Endometrial microvascular endothelial cells (primary cell): ENCODE results near the gene THRB. TPM values are rescaled to one million over a fixed set of nuclear protein-coding genes. Genes with fewer than 3 reads are reported as not detected.
"Not testable (repeated sequence)": the region's sequence is repeated elsewhere in the genome, so short reads cannot be mapped to it uniquely, and the experiment has no call there.

Experiments
- in situ Hi-C: cut with HindIII; loops from 2 replicates; pipeline ENCODE4 v1.10.0; 2017; ENCODE audit warnings: low sequenced_read_pairs, low pct_unique_long_range_greater_than_20kb; ENCODE audit errors: inconsistent ontology term
- total RNA-seq: library from RNA; depleted of rRNA; stranded (reverse); fragments of >200 nt; gene quantifications from one replicate; pipeline ENCODE4 v1.2.3, GENCODE V29; 2015; ENCODE audit errors: inconsistent ontology term

Gene THRB
- total RNA-seq, 1 donor from 2014 or later: 7.1 TPM

DNA sequence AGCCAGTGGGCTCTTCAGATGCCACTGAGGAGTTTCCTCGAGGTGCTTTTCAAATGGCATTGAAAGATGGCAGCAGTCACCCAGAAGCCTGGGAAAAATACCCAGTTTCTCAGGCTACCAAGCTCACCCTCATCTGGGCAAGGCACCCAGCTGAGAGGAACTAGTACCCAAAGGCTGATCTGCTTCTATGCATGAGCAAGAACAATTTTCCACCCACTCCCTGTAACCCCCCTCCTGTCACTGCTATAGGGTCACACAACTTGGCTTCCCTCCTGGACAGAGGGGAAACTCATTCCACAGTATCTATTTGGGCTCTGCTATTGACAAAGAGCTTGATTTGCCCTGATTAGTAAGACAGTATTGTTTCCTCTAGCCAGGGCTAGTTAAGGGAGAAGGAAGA lies 31.9 kb downstream of the THRB start:
- in situ Hi-C loops: no loop called here

DNA sequence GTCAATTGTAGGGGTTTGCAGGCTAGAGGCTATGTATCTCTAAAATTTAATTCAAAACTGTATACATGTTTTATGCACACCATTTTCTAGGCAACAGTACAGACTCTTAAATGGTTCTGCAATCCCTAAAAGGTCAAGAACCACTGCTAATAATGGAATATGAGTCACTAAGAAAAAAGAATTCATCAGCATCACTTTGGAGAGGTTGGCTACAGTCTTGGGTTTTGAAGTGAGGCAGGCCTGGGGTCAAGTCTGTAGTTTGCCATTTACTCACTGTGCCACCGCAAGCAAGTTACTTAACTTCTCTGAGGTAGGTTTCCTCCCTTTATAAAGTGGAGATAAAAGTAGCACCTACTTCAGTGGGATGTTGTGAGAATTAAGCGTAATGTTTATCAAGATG lies 33.7 kb downstream of the THRB start:
- in situ Hi-C loops: no loop called here

DNA sequence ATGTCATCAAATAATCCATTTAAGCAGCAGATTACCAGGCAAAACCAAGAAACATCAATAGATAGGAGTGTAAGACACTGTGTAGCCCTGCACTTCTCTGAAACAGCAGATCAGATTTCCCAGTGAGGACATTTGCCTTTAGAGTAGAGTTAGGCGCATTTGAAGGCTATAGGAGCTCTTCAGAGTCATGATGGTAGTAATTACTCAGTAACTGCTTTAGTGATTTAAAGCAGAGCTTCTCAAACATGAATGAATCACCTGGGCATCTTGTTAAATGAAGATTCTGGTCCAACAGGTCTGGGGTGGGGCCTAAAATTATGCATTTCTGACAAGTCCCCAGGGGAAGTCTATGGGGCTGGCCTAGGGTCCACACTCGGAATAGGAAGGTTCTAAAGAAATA lies 36.9 kb downstream of the THRB start:
- in situ Hi-C loops: no loop called here

DNA sequence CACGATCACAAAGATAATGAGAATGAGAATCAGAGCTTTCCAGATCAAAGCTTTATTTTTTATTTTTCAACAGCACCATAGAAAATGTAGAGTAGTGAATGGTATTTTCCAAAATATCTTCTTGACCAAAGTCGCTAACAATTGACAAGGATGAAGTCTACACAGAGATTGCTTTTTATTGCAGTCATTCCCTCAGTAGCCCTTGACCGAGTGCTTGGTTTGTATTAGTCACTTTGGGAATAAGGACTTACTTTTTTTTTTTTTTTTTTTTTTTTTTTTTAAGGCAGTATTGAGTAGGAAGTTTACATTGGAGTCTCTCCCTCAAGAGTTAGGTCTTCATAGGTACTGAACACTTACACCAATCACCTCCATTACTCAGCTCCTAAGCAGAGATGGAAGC lies 39.8 kb downstream of the THRB start:
- in situ Hi-C loops: no loop called here

DNA sequence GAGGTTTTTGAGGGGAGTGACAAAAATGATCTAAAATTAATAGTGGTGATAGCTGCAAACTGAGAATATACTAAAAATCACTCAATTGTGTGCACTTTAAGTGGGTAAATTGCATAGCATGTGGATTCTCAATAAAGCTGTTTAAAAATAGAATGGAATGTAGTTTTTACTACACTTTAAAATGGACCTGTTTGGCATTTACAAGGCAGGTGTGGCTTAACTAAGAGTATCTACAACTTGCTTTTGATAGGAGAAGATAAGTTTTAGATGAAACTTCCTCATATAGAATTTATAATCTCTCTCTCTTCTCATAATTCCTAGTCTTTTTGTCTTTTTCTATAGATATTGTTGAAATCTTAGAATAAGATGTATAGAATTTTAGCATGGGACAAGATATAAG lies 40.3 kb downstream of the THRB start:
- in situ Hi-C loops: no loop called here

DNA sequence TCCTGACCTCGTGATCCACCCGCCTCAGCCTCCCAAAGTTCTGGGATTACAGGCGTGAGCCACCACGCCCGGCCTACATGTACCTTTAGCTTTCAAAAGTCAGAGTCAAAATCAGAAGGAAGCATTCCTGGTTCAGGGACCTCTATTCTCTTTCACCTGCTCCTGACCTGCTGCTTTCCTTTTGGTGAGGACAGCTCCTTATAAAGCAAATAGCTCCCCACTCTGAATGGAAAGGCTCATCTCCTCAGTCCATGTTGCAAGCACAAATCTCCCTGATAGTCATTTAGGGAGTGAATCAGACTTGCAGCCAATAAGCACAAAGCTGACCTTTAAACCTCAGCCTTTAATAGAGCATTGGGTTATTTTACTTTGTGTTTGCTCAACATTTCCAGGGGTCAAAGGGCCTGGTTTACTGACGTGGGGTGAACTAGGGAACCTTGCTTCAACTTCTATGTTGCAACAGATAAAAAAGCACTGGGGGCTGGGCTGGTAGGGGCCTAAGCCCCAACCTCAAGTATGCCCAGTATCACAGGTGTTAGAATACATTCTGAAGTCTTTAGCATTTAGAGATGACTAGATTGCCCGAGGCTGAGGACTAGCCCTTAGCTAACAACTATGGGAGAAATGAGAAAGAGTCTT lies 43.1 kb downstream of the THRB start:
- in situ Hi-C loops: no loop called here

DNA sequence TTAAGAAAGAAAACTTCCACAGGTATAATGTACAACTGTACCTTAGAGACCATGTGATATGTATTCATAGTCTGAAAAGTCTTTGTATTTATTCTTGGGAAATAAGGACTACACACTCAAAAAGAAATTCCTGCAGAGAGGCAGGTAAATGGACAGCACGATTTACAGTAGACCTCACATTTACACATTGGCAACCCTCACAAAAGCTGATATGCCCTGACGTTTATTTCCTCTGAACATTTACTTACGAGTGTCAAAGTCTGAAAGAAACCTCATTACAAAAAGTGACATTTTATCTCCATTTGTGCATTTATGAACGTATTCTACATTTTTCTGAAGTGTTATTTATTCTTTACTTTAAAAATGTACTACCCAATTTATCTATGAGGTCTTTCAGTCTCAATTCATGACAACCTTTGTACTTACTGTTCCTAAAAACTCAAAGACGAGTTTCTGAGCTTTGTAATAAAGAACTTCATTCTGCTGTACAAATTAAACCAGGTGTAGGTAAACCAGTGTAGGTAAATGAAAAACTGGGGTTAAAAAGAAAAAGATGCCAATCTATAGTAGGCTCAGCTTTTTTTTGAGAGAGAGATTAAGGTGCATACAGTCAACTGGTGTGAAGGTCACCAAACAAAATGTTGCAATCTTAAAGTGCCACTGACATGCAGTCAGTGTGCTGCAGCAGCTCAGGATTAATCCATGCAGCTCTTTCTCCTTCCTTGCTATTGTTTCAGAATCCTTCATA lies 44.3 kb downstream of the THRB start:
- in situ Hi-C loops: no loop called here

DNA sequence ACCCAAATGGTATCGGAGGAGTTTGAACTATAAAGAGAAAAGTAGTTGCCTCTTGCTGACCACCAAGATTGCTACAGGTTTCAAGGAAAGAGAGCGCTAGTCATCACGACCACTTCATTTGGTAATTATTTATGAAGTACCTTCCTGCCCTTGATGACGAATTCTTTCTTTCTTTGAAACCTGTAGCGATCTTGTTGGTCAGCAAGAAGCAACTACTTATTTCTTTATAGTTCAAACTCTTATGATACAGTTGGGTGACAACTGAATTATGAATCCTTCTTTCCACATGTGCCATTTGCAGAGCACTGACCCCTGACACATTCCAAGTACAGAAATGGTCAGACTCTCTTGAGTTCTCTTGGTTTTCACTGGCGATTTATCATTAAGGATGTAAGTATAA lies 46.8 kb downstream of the THRB start:
- in situ Hi-C loops: no loop called here

DNA sequence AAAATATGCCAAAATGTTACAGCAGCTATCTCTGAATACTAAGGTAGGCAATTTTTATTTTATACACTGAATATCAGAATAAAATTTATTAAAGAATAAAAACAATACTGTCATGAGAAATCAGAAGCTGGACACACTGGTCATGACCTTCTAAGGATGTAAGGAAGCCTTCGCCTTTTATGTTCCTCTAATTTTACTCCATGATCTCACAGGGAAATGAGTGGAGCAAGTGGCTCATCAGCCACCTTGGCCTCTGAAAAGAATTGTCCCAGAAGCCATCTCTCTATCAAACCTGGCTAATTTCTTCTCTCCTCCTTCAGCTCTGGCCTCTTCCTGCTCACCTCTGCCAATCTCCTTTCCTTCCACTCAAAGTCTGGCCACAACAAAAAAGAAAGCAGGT lies 48.6 kb downstream of the THRB start:
- in situ Hi-C loops: no loop called here

DNA sequence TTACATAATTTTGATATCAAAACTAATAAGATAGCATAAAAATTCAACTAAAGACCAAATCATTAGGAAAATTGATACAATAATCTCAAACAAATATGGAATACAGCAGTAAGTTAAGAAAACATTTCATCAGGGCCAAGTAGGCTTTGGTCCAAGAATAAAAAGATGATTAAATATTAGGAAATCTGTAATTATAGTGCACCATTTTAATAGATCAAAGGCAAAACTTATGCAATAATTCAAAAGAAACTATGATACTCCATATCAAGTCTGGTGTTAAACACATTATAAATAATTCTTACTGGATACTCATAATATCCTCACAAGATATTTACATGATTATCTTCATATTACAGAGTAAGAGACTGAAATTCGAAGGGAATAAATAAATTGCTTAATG lies 51.2 kb downstream of the THRB start:
- in situ Hi-C loops: no loop called here

DNA sequence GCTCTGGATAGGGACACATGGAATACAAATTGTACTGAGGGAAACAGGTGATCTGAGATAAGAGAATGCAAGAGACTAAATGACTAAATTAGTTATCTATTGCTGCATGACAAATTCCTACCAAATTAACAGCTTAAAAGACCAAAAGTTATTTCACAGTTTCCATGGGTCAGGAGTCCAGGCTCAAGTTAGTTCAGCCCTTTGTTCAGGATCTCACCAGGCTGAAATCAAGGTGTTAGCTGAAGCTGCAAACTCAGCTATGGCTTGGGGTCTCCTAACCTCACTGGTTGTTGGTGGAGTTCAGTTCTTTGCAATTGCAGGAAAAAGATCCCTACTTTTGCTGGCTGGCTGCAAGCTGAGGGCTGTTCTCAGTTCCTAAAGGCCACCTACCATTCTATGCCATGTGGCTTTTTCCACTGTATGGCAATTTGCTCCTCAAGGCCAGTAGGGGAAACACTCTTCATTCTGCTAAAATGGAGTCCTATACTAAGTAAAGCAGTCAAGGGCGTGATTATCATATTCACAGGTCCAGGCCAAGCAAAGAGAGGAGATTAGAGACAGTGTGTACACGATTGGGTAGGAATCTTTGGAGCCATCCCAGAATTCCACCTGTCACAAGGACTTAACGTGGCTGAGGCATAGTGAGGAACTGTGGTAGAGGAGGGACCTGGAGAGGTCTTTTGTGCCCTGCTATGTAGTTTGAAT lies 53.7 kb downstream of the THRB start:
- in situ Hi-C loops: no loop called here

DNA sequence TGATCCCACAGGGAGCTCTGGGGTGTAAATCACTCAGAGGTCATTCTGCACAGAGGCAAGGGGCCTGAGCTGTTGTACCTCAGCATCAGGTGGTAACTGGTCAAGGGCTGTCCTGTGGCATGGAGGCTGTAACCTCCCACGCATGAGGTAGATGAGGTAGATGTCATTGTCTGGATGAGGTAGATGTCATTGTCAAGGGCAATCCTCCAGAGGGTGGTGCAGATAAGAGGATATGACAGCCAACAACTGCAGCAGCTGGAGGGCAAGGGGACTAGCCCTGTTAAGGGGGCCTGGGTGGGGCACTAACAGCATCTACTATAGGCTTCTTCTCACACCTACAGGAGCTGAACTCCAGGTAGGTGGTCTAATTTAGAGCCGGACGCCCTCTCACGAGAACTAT lies 55.6 kb downstream of the THRB start:
- in situ Hi-C loops: no loop called here

DNA sequence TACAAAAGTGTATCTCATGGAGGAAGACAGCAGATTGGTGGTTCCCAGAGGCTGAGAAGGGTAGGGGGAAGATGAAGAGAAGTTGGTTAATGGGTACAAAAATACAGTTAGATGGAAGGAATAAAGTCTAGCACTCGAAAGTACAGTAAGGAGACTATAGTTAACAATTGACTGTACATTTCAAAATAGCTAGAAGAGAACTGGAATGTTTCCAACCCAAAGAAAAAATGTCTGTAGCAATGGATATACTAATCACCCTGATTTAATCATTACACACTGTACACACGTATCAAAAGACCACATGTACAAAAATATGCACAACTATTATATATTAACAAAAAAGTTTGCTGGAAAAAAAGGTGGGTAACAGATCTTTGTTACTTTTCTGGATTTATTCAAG lies 57.3 kb downstream of the THRB start:
- in situ Hi-C loops: no loop called here

DNA sequence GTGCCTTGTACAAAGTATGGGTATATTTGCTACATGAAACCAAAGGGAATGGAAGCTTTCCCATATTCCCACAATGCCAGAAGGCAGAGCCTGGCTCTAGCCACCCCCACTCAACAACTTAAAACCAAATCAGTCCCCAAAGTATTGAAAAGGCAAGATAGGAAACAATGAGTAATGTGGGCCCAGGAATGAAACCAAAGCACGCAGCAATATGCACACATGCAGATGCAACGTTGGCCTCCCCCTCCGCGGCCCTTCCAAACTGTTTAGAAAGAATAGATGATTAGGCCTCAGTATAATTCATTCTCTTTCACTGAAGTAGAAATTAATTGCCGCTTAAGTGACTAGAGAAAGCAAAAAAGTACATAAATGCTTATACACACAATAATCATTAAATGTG lies 59.1 kb downstream of the THRB start:
- in situ Hi-C loops: no loop called here

DNA sequence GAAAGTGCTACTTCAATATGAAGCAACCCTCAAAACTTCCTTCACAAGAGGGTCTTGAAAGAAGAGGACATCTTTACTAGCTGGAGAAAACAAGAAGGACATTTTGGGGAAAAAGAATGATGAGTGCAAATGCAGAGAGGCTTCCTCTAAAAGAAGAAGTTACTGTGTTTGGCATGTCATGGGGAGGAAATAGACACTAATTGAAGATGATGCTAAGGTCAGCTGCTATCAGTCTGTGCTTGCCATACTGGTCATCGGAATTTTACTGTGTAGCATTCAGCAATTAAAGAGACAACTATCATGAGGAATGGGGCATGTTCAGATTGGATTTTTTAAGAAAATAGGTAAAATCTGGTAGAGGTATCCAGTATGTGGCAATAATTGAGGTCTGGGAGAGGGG lies 60.0 kb downstream of the THRB start:
- in situ Hi-C loops: no loop called here

DNA sequence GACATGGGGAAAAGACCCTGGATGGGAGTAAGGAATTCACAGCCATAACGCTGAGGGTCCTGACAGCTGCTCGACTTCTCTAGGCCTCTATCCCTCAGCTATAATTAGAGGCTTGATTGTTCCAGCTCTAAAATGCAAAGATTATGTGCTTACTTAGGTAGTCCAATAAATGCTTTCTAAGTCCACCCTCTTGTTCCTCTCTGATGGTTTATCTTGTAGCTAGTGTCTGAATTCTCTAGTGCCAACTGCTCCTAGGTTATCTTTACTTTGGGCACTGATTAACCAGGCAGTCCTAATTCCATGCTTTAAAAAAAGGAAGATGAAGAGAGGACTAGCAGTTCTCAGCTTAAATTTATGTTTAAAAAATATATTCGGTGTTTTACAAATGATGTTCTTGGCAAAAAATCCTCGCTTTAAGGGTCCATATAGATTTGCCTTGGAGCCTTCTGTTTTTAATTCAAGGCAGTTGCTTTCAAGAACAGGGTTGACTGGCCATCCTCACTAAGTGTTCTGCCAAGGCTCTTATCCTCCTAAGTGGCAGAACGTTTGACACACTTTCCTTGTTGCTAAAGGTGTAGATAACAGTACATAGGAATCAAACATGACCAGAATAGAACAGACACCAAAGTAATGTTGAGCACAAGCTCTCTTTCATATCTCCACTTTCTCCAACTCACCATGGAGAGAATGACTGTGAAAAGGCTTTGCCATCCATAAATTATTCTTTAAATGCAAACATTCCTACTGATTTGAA lies 60.6 kb downstream of the THRB start:
- in situ Hi-C loops: no loop called here

DNA sequence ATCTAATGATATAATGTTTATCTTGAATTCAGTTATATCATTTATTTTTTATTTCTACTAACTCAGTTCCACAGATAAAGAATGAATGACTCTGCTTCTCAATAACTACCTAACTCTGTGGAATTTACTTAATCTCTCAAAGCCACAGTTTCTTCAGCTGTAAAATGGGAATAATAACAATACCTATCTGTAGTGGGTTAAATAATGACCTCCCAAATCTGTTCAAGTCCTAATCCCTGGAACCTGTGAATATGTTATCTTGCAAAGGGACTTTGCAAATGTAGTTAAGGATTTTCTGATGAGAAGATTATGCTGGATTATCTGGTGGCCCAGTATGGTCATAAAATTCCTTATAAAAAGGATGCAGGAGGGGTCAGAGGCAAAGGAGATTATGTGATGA lies 61.7 kb downstream of the THRB start:
- in situ Hi-C loops: no loop called here

DNA sequence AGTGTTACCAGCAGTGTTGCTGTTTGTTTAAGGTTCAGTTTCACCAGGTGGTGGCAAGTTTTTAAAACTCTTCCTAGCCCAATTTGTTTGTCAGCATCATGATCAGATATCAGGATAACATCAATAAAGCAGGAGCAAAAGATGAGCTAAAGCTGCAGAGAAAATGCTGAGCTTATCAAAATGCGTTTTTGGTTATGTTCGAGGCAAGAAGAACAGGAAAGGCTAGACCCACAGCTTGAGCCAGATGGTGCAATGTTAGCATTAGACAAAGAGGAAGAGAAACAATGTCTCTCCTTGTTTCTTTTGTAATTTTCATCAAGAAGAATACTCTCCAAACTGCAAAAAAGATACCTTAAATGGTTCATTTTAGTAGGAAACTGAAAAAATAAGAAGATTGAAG lies 66.2 kb downstream of the THRB start:
- in situ Hi-C loops: no loop called here

DNA sequence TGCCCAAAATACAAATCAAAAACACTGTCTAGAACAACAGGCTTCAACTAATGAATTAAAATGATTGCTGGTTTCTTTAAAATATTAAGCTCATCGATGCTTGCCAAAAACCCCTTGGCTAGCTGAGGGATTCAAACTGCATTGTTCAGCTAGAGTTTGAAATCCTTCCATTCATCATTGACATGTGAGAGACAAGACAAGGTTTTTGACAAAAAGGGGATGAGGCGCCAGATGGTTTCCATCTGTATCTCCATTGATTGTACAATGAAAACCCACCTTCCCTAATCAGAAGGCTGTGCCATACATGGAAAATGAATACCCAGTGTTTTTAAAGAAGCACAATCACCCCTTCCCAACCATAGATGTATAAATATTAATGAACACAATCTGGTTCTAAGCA lies 67.8 kb downstream of the THRB start:
- in situ Hi-C loops: no loop called here

DNA sequence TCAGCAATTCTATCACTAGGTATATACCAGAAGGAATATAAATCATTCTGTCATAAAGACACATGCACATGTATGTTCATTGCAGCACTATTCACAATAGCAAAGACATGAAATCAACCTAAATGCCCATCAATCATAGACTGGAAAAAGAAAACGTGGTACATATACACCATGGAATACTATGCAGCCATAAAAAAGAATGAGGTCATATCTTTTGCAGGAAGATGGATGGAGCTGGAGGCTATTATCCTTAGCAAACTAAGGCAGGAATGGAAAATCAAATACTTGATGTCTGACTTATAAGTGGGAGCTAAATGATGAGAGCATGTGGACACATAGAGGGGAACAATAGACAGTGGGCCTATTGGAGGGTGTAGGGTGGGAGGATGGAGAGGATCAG lies 73.8 kb downstream of the THRB start:
- in situ Hi-C loops: not testable (repeated sequence)
